GM13976 (cell line): Measurements from ENCODE around the gene FAM53A.

Source experiments
- DNase-seq: peaks from one replicate; pipeline ENCODE4 v3.0.0; 2012; ENCODE audit warnings: low spot score
- CTCF ChIP-seq: IDR thresholded peaks from 2 replicates; pipeline ENCODE4 v1.5.1; 2012; ENCODE audit warnings: borderline replicate concordance, mild to moderate bottlenecking; ENCODE audit not compliant: insufficient read depth; ENCODE audit errors: extremely low read depth, missing control alignments, control extremely low read depth
- in situ Hi-C: fragments of 300-500 bp; cut with MboI; formaldehyde crosslinking; loops from one replicate; pipeline ENCODE4 v1.12.0; 2022; ENCODE audit warnings: low sequenced_read_pairs, mixed read lengths, inconsistent platforms; ENCODE audit not compliant: unreplicated experiment

The FAM53A gene

GRCh38 chr4:1618438-1618837 lies 65.7 kb downstream of the FAM53A start:
- in situ Hi-C loops, result no loop called here
- TF ChIP-seq CTCF, result no peak
- no peak for DNase-seq

- in situ Hi-C loops, result no loop called here
- TF ChIP-seq CTCF, result no peak
- DNase-seq, result no peak
Observed at GRCh38 chr4:1616557-1616930, 67.6 kb downstream of the FAM53A start.

GRCh38 chr4:1615786-1616556 lies 68.1 kb downstream of the FAM53A start:
- in situ Hi-C loops, result no loop called here
- no peak for TF ChIP-seq CTCF
- no peak for DNase-seq

DNA sequence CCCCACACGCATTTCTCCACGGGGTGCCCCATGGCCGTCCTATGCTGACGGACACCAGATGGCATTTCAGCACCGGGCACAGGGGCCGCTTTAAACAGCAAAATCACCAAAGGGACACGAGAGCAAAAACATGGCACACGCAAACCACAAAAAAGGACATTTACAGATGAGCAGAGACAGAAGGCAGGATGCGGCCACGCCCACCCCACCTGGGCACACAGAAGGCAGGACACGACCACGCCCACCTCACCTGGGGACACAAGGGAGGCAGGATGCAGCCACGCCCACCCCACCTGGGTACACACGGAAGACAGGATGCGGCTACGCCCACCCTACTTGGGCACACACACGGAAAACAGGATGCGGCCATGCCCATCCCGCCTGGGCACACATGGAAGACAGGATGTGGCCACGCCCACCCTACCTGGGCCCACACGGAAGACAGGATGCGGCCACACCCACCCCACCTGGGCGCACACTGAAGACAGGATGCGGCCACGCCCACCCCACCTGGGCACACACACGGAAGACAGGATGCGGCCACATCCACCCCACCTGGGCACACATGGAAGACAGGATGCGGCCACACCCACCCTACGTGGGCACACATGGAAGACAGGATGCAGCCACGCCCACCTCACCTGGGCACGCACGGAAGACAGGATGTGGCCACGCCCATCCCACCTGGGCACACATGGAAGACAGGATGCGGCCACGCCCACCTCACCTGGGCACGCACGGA lies 69.1 kb downstream of the FAM53A start:
- in situ Hi-C loops, result no loop called here
- no peak for TF ChIP-seq CTCF
- no peak for DNase-seq

DNA sequence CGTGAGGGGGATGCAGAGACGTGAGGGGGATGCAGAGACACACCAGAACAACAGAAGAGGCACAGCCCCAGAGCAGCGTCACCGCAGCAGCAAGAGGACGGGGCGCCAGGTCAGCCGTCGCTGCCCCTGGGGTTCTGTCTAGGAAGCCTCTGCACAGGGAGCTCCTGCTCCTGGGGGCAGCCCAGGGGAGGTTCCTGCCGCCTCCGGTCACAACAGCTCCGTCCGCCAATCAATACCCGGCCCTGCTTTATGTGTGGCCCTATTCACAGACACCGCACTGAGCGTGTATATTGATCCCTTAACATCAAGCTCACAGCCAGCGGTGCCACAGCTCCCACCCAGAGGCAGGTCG lies 69.6 kb downstream of the FAM53A start:
- in situ Hi-C loops, result no loop called here
- DNase-seq, result no peak
- TF ChIP-seq CTCF, result no peak

DNA sequence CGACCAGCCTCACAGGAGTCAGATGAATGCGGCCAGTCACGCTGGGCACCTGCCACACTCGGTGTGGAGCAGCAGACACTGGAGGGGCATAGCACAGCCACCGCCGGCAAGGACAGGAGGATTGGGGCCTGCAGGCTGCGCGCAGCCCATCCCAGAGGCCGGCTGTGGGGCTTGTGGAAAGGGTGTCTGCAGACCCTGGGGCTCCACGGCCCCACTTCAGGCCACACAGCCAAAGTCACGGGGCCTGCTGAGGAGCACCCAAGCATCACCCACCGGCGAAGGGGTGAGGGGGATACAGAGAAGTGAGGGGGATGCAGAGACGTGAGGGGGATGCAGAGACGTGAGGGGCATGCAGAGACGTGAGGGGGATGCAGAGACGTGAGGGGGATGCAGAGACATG lies 70.1 kb downstream of the FAM53A start:
- in situ Hi-C loops, result no loop called here
- no peak for DNase-seq
- TF ChIP-seq CTCF, result no peak
